ENCODE measurements around the gene LARGE1.

GRCh38 chr22:33798401-33798800 is 121.9 kb downstream of the LARGE1 start:
- TF ChIP-seq EZH2 (IDR thresholded peaks at IDR 0.05; ENCODE audit: insufficient read depth, poor library complexity, severe bottlenecking) (no peak), EZH2phosphoT487 (IDR thresholded peaks at IDR 0.05; ENCODE audit: insufficient read depth, low read depth) (no peak)

All from GM23248 (cell line).